GM13977 (cell line): ENCODE data around the gene EPN2.

ENCODE experiments used
- DNase-seq: peaks from one replicate; pipeline ENCODE4 v3.0.0; 2012; ENCODE audit warnings: low spot score
- CTCF ChIP-seq: IDR thresholded peaks from 2 replicates; pipeline ENCODE4 v1.5.1; 2012; ENCODE audit warnings: mild to moderate bottlenecking, control low read depth; ENCODE audit not compliant: insufficient read depth; ENCODE audit errors: extremely low read depth, missing control alignments
- in situ Hi-C: fragments of 300-500 bp; cut with MboI; formaldehyde crosslinking; loops from one replicate; pipeline ENCODE4 v1.12.0; 2022; ENCODE audit warnings: low sequenced_read_pairs, low pct_unique_long_range_greater_than_20kb, mixed read lengths, inconsistent platforms; ENCODE audit not compliant: unreplicated experiment

The EPN2 gene

GRCh38 chr17:19338031-19338990 is 101.1 kb downstream of the EPN2 start:
- in situ Hi-C loops = no loop called here
- TF ChIP-seq CTCF = peak; percentile 61
- peak; percentile 85 for DNase-seq

- TF ChIP-seq CTCF = no peak
- no peak for DNase-seq
- in situ Hi-C loops = no loop called here
Measured at GRCh38 chr17:19339341-19339815, 102.2 kb downstream of the EPN2 start.

- no peak for TF ChIP-seq CTCF
- DNase-seq = no peak
- in situ Hi-C loops = no loop called here
Measured at GRCh38 chr17:19341211-19341631, 104.1 kb downstream of the EPN2 start.

- no peak for DNase-seq
- no peak for TF ChIP-seq CTCF
- in situ Hi-C loops = no loop called here
Measured at GRCh38 chr17:19341641-19342610, 104.8 kb downstream of the EPN2 start.

- no peak for TF ChIP-seq CTCF
- DNase-seq = no peak
- in situ Hi-C loops = no loop called here
Measured at GRCh38 chr17:19342611-19343255, 105.6 kb downstream of the EPN2 start.

- no peak for DNase-seq
- no peak for TF ChIP-seq CTCF
- in situ Hi-C loops = no loop called here
Measured at GRCh38 chr17:19343256-19343630, 106.1 kb downstream of the EPN2 start.
